Measurements from ENCODE around the gene LOXHD1.

Gene LOXHD1

GRCh38 chr18:46471809-46472498 lies 185.1 kb downstream of the LOXHD1 start:
- no peak for DNase-seq

GRCh38 chr18:46470714-46471113 lies 186.3 kb downstream of the LOXHD1 start:
- no peak for DNase-seq

- DNase-seq: no peak
Measured at GRCh38 chr18:46469186-46469915, 187.7 kb downstream of the LOXHD1 start.

- no peak for DNase-seq
Measured at GRCh38 chr18:46468426-46469180, 188.4 kb downstream of the LOXHD1 start.

- DNase-seq: no peak
Measured at GRCh38 chr18:46466234-46467160, 190.5 kb downstream of the LOXHD1 start.

- DNase-seq: no peak
Measured at GRCh38 chr18:46464926-46465655, 191.9 kb downstream of the LOXHD1 start.

- no peak for DNase-seq
Measured at GRCh38 chr18:46462523-46462922, 194.5 kb downstream of the LOXHD1 start.

- no peak for DNase-seq
Measured at GRCh38 chr18:46461993-46462392, 195.0 kb downstream of the LOXHD1 start.

- no peak for DNase-seq
Measured at GRCh38 chr18:46460754-46461153, 196.3 kb downstream of the LOXHD1 start.

GRCh38 chr18:46459789-46460455 lies 197.1 kb downstream of the LOXHD1 start:
- no peak for DNase-seq

- no peak for DNase-seq
Measured at GRCh38 chr18:46458472-46458871, 198.5 kb downstream of the LOXHD1 start.

GRCh38 chr18:46456691-46457090 lies 200.3 kb downstream of the LOXHD1 start:
- DNase-seq: no peak

- DNase-seq: no peak
Measured at GRCh38 chr18:46452820-46453219, 204.2 kb downstream of the LOXHD1 start.

- no peak for DNase-seq
Measured at GRCh38 chr18:46449499-46449898, 207.5 kb downstream of the LOXHD1 start.

GRCh38 chr18:46449033-46449432 lies 208.0 kb downstream of the LOXHD1 start:
- no peak for DNase-seq

- no peak for DNase-seq
Measured at GRCh38 chr18:46448347-46448746, 208.7 kb downstream of the LOXHD1 start.

- DNase-seq: no peak
Measured at GRCh38 chr18:46447792-46448191, 209.2 kb downstream of the LOXHD1 start.

GRCh38 chr18:46447323-46447722 lies 209.7 kb downstream of the LOXHD1 start:
- DNase-seq: no peak

- no peak for DNase-seq
Measured at GRCh38 chr18:46445522-46446313, 211.3 kb downstream of the LOXHD1 start.

- DNase-seq: no peak
Measured at GRCh38 chr18:46439037-46439436, 218.0 kb downstream of the LOXHD1 start.

GRCh38 chr18:46437061-46437460 lies 220.0 kb downstream of the LOXHD1 start:
- DNase-seq: no peak
